Pancreas (tissue), 10 donors: ENCODE measurements around the gene ARIH2. TPM values are rescaled to one million over a fixed set of nuclear protein-coding genes. Genes with fewer than 3 reads are reported as not detected.
"Not testable (repeated sequence)": the region's sequence is repeated elsewhere in the genome, so short reads cannot be mapped to it uniquely, and the experiment has no call there.

ENCODE experiments used
- ATAC-seq, 4 donors: fragments of 200-7000 bp; cut with Tn5 transposase; one replicate each; pipeline versions ENCODE4 v1.8.0 to v1.9.1; 2020; ENCODE audit warnings: mild to moderate bottlenecking in 4 of 4, moderate library complexity in 4 of 4
- DNase-seq, 6 donors: peaks; one replicate each; pipeline ENCODE4 v3.0.0-alpha.2; 2020
- FAIRE-seq: peaks from 2 replicates; lab custom pipeline; 2012; peaks lifted over from hg19 to GRCh38; lab: Jason Lieb, UNC
- H3K27ac ChIP-seq, 4 donors: fragments of 200-600 bp; sonication (generic); 1 replicate in 3 of 4; 2 replicates in 1 of 4; pipeline versions ENCODE4 v1.5.0 to v1.8.0; 2020
- H3K27me3 ChIP-seq, 4 donors: fragments of 200-600 bp; one replicate each; pipeline ENCODE4 v1.8.0; 2021
- H3K36me3 ChIP-seq, 3 donors: fragments of 200-600 bp; sonication (generic) in 1 of 3; one replicate each; pipeline versions ENCODE4 v1.5.0 to v1.8.0; 2020 to 2021
- H3K4me1 ChIP-seq, 3 donors: fragments of 200-600 bp; one replicate each; pipeline ENCODE4 v1.8.0; 2021
- H3K4me3 ChIP-seq, 4 donors: fragments of 200-600 bp; sonication (generic) in 2 of 4; one replicate each; pipeline versions ENCODE4 v1.5.0 to v1.8.0; 2020 to 2021
- H3K9me3 ChIP-seq, 4 donors: fragments of 200-600 bp; one replicate each; pipeline ENCODE4 v1.8.0; 2021
- WGBS, 2 donors: extraction: QIAGEN DNeasy Blood & Tissue Kit; methylation state at CpG; one replicate each; pipeline ENCODE4 v1.1.7; 2013; 5-methylcytosine and 5-hydroxymethylcytosine counted together
- intact Hi-C, 3 donors: fragments of 100-400 bp; cut with DNase I; formaldehyde crosslinking; loops; one replicate each; pipeline versions ENCODE4 v1.11.1 to v1.14.2; 2022
- polyA plus RNA-seq, 2 donors: library from polyadenylated mRNA; stranded (reverse); fragments of 200-250 nt; gene quantifications; one replicate each; pipeline ENCODE4 v1.2.3, GENCODE V29; 2013
- total RNA-seq, 6 donors: library from RNA; stranded (reverse); fragmentation: NEBNext Ultra II Directional in 4 of 6; extraction: Animal tissue kit (Norgen Biotek cat#: 25700) in 4 of 6; gene quantifications; one replicate each; pipeline versions ENCODE4 v1.2.1 to v1.2.4, GENCODE V29; 2021 to 2023
- TF ChIP-seq, protein P1 (sequence below), 4 donors: fragments of 200-600 bp; sonication (generic) in 3 of 4; IDR thresholded peaks; one replicate each; pipeline versions ENCODE4 v1.5.0 to v1.8.0; 2021; ENCODE audit warnings: antibody characterized with exemption in 4 of 4
- donor health status: healthy with polysubstance abuse.
- donor health status: DM: no; HTN: no; CAD: no; lungs with moderate emphysema.
- donor health status: DM: no; HTN: no; CAD: no.
- donor health status: control.
- donor health status: control.
- donor health status: Bipolar disorder and iron deficiency.
- donor health status: DM: yes; HTN: yes; CAD: no.
- donor health status: DM: no; HTN: no; CAD: no.
- donor health status: DM: no; HTN: no; CAD: no.
- donor health status: DM: yes; HTN: yes; CAD: no.

The ARIH2 gene
- total and polyA plus RNA-seq, 8 donors: 33.3 to 53.6 (median 41.6) TPM

DNA sequence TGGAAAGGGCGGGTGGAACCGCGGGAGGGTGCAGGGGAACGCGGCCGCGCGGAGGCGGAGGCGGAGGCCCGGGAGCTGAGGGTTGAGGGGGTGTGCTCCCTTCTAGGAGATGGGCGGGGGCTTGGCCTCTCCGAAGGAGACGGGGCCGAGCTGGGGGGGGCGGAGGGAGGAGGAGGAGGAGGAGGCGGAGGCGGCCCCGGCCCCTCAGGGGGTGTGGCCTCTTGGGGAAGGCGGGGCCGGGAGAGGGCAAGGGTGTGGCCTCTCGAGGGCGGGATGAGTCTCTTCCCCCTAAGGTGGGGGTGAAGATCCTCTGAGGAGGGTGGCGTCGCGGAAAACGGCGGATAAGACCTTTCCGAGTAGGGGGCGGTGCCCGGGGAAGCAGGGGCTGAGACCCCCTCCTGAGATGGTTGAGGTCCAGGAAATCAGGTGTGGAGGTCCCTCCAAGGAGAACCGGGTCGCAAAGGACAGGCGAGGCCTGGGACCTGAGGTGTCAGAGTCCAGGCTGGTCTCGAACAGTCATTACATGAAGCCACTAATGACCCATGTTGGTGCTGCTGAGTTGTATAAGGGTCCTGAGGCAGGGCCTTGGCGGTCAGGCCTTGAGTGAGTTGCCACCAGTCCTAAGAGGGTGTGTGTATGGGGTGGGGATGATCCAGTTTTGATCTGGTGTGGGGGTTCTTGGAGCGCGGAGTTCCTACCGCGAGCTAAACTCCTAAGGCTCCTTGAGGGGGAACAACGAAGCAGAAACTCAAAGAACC lies 89.3 kb downstream of the ARIH2 start:
- intact Hi-C loops: no loop called here
- FAIRE-seq: no peak
- 13 to 18% methylated on average over 32 to 41 of the region's 41 CpGs for WGBS, 2 donors
- no peaks in the 10 kb centered on the region for H3K36me3 ChIP-seq
- H3K27ac ChIP-seq: peak overlapping the region; percentile 82 to 96 (median 88)
- peak overlapping the region; percentile 57 to 75 (median 60) for H3K4me3 ChIP-seq
- H3K9me3 ChIP-seq: no peaks in the 10 kb centered on the region
- ATAC-seq: peak; percentile 63 to 82 (median 76)
- peak; percentile 83 to 95 (median 92) for DNase-seq
- TF ChIP-seq, protein P1, sequence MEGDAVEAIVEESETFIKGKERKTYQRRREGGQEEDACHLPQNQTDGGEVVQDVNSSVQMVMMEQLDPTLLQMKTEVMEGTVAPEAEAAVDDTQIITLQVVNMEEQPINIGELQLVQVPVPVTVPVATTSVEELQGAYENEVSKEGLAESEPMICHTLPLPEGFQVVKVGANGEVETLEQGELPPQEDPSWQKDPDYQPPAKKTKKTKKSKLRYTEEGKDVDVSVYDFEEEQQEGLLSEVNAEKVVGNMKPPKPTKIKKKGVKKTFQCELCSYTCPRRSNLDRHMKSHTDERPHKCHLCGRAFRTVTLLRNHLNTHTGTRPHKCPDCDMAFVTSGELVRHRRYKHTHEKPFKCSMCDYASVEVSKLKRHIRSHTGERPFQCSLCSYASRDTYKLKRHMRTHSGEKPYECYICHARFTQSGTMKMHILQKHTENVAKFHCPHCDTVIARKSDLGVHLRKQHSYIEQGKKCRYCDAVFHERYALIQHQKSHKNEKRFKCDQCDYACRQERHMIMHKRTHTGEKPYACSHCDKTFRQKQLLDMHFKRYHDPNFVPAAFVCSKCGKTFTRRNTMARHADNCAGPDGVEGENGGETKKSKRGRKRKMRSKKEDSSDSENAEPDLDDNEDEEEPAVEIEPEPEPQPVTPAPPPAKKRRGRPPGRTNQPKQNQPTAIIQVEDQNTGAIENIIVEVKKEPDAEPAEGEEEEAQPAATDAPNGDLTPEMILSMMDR (IDR thresholded peaks at IDR 0.05): no peak
- no peaks in the 10 kb centered on the region for H3K27me3 ChIP-seq
- peaks cover 0 to 18% (median 15%) of the 10 kb centered on the region in 3 donors for H3K4me1 ChIP-seq

DNA sequence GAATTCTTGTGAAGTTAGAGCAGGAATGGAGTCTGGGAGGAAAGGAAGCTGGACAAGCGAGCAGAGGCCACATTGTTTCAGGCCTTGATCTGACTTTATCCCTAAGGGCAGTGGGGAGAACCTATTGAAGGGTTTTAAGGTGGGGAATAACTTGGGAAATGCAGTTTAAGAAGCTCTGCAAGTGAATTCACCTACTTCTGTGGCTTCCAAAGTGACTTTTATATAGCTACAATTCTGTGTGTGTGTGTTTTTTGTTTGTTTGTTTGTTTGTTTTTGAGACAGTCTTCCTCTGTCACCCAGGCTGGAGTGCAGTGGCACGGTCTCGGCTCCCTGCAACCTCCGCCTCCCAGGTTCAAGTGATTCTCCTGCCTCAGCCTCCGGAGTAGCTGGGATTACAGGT lies 90.0 kb downstream of the ARIH2 start:
- intact Hi-C loops, ATAC-seq, FAIRE-seq, DNase-seq, H3K9me3 ChIP-seq, H3K27me3 ChIP-seq, H3K36me3 ChIP-seq: not testable (repeated sequence)
- H3K4me3 ChIP-seq: peak overlapping the region in 2 of 4 donors; percentile 57 to 61
- peak overlapping the region in 1 of 4 donors; percentile 91 for H3K27ac ChIP-seq
- WGBS, 2 donors: 82 to 93% methylated on average over 5 of the region's 5 CpGs
- H3K4me1 ChIP-seq: peaks cover 0 to 18% (median 17%) of the 10 kb centered on the region in 3 donors

DNA sequence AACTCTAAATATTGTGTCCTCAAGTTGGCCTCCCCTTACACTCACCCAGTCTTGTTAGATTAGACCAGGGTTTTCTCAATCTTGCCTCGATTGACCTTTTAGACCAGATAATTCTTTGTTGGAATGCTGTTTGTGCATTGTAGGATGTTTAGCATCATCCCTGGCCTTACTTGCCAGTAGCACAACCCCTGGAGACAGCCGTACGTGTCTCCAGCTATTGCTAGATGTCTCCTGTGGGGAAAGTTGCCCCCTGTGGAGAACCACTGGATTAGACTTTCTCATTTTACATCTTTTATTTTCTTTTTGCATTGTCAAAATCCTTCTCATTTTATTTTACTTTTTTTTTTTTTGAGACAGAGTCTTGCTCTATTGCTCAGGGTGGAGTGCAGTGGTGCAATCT lies 90.8 kb downstream of the ARIH2 start:
- DNase-seq: no peak
- Histone ChIP-seq H3K9me3 (no peaks in the 10 kb centered on the region), H3K36me3 (peaks cover 0 to under 1% (median 0%) of the 10 kb centered on the region in 3 donors), H3K27me3 (no peaks in the 10 kb centered on the region), H3K4me3 (no peak overlapping the region), H3K4me1 (peaks cover 0 to 18% (median 17%) of the 10 kb centered on the region in 3 donors), H3K27ac (no peak overlapping the region)
- intact Hi-C loops: no loop called here
- no peak for FAIRE-seq
- WGBS, 2 donors: 71 to 76% methylated on average over 3 of the region's 3 CpGs
- ATAC-seq: no peak
- TF ChIP-seq, protein P1 (IDR thresholded peaks at IDR 0.05): no peak

DNA sequence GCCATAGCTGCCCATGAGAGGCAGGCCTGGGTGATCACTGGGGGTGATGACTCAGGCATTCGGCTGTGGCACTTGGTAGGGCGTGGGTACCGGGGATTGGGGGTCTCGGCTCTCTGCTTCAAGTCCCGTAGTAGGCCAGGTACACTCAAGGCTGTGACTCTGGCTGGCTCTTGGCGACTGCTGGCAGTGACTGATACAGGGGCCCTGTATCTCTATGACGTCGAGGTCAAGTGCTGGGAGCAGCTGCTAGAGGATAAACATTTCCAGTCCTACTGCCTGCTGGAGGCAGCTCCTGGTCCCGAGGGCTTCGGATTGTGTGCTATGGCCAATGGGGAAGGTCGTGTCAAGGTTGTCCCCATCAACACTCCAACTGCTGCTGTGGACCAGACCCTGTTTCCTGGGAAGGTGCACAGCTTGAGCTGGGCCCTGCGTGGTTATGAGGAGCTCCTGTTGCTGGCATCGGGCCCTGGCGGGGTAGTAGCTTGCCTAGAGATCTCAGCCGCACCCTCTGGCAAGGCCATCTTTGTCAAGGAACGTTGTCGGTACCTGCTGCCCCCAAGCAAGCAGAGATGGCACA lies 93.9 kb downstream of the ARIH2 start:
- H3K36me3 ChIP-seq: peaks cover 0 to 20% (median 11%) of the 10 kb centered on the region in 3 donors
- 34 to 37% methylated on average over 17 of the region's 17 CpGs for WGBS, 2 donors
- H3K27ac ChIP-seq: peak overlapping the region in 2 of 4 donors; percentile 10 to 15
- intact Hi-C loops: no loop called here
- peak; percentile 5 to 31 (median 14) for ATAC-seq
- TF ChIP-seq, protein P1 (IDR thresholded peaks at IDR 0.05): no peak
- H3K4me1 ChIP-seq: peaks cover 0 to 17% (median 15%) of the 10 kb centered on the region in 3 donors
- peak in 4 of 6 donors; percentile 61 to 83 (median 70) for DNase-seq
- H3K9me3 ChIP-seq: no peaks in the 10 kb centered on the region
- no peak overlapping the region for H3K4me3 ChIP-seq
- no peak for FAIRE-seq
- H3K27me3 ChIP-seq: no peaks in the 10 kb centered on the region

DNA sequence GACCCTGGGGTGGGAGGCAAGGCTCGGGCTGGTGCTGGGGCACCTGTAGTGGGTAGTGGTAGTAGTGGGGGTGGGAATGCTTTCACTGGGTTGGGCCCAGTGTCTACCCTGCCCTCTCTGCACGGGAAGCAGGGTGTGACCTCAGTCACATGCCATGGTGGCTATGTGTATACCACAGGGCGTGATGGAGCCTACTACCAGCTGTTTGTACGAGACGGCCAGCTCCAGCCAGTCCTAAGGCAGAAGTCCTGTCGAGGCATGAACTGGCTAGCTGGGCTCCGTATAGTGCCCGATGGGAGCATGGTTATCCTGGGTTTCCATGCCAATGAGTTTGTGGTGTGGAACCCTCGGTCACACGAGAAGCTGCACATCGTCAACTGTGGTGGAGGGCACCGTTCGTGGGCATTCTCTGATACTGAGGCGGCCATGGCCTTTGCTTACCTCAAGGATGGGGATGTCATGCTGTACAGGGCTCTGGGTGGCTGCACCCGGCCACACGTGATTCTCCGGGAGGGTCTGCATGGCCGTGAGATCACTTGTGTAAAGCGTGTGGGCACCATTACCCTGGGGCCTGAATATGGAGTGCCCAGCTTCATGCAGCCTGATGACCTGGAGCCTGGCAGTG lies 94.6 kb downstream of the ARIH2 start:
- FAIRE-seq: no peak
- no peak for ATAC-seq
- WGBS, 2 donors: 77 to 86% methylated on average over 19 of the region's 19 CpGs
- TF ChIP-seq, protein P1 (IDR thresholded peaks at IDR 0.05): no peak
- Histone ChIP-seq H3K27me3 (no peaks in the 10 kb centered on the region), H3K9me3 (no peaks in the 10 kb centered on the region), H3K27ac (no peak overlapping the region), H3K36me3 (peaks cover 0 to 20% (median 11%) of the 10 kb centered on the region in 3 donors), H3K4me1 (peaks cover 0 to 17% (median 14%) of the 10 kb centered on the region in 3 donors), H3K4me3 (no peak overlapping the region)
- peak in 2 of 6 donors; percentile 11 to 55 for DNase-seq
- intact Hi-C loops: no loop called here
